RPMI8226 (cell line): Measurements from ENCODE around the gene ACVRL1.

Source experiments
- DNase-seq: peaks from one replicate; pipeline ENCODE4 v3.0.0-alpha.2; 2015

Gene ACVRL1

DNA sequence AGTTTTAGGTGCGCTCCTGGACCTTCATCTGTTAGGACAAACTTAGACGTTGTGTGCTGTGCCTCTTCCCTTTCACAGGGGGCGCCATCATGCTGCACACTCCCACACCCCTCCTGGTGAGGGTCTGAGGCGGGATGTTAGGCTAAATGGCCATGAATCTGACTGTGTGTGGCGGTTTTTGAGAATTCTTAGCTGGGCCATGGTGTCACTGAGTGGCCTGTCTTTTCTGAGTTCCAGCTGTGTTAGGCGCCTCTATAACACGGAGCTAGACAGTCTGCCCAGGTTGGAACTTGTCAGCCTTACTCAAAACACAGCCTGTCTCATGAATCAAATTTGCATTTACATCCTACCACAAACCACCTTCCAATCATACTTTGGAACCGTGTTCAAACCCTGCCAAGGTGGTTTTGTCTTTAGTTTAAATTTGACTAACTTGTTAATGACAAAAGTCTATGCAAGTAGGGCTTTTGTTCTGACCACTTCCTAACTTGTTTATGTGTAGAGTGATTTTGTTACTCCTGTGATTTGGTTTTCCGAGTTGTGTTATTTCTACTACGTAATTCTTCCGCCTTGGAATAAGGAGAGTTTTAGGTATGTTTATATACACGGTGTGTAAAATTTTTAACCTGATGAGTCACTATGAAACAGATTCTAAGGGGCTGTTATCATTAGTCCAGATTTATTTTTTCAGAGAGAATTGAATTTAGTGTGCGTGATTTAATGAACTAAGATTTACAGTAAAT, 63.8 kb downstream of the ACVRL1 start:
- DNase-seq, result no peak

GRCh38 chr12:51971679-51972421, 64.5 kb downstream of the ACVRL1 start:
- DNase-seq, result peak; percentile 17

DNA sequence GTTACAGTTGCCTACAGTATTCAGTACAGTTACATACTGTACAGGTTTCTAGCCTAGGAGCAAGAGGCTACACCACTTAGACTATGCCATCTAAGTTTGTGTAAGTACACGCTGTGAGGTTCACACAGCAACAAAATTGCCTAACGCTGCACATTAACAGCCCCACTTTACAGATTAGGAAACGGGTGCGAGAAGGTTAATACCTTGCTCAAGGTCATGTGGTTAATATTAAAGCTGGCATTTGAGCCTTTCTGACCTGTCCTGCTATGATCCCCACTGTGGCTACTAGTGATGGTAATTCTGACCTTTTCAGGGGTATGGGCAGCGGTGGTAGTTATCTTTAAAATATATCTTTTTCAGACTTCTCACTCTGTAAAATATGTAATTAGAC, 65.1 kb downstream of the ACVRL1 start:
- no peak for DNase-seq

DNA sequence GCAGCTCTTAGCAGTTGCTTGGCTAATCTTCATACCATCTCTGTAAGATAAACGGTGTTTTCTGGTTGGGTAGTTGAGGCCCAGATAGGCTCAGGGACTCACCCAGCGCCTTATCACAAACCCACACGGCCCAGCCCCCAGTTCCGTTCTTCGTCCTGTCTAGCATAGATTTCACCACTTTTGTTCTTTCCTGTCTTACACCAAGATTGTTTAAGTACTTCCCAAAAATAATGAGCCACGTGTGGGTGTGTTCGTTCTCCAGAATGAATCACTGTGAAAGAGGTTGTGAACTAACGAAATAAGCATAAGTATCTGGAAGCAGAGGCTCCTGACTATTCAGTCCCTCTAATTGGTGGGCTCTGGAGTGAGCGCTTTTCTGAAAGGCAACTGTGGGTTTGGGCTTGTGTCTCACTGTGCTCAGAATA, 65.6 kb downstream of the ACVRL1 start:
- DNase-seq, result no peak
